ENCODE data around the gene DKK3.

Gene DKK3

DNA sequence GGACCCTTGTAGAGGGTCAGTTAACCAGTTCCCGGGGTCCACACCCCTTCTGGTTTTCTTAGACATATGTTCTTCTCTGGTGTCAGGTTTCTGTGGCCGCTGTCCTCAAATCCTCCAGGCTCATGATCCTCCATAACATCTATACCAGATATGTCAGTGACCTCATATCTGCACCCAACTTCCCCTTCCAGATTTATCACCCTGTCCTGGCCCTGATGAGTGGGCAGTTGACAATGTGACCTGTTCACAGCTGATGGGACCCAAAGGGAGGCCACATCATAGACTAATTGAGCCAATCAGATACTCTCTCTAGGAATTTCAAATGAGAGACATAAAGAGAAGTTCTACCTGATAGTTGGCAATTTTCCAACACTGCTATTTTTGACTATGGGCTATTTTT, 5.1 kb downstream of the DKK3 start:
- DNase-seq = no peak

DNA sequence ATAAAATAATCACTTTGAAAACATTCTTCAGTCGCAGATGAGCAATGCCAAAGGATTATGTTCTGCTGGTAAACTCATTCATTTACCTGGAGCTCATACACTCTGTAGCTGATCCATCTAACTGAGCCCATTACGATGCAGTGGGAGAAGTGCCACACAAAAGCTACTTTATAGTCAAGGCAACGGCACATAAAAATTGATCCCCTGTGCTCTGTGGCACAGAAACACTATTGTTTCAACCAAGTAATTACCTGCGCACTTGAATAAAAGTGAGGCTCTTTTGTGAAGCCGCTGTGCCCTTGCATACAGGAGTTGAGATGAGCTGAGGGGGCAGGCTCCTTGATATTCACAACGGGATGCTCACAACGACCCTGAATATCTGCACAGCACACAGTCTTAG, 7.2 kb downstream of the DKK3 start:
- DNase-seq = no peak

DNA sequence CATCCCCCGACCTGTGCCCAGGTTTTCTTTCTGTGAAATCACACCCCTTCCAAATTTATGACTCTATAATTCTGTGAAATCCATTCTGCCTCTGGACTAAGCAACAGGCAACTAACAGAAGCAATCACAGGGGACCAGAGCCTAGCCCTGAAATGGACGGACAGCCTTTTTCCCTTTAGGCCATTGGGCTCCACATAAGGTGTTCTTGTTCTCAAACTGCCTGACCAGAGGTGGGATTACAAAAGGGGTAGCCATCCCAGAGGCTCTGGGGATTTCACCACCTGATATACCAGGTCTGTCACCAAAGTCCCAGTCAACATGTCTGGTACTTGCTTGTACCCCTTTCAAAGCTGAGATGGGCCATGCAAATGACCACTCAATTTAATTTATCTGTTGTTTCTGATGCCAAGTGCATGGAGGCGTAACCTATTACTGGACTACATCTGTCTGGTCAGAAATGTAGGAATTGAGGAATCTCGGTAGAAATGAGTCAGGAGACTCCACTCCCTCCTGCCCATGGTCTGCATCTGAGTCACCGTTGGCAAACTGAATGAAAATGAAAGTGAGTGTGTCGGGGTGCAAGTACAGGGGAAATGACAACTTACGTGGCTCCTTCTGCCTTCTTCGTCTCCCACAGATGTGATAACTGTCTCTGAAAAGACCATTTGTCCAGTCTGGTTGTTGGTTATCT, 10.2 kb downstream of the DKK3 start:
- DNase-seq = no peak

DNA sequence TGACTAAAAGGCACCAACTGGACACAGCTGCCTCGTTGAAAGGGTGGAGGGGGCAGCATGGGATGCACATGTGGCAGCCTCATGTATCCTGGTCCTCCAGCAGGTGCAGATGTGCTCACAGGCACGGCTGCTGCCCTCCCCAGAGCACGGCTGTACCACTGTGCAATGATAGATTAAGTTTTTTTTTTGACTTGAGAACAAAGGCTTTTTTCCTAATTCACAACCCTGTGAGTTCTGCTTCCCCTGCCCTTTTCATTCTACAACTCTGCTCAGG, 11.4 kb downstream of the DKK3 start:
- DNase-seq = no peak

DNA sequence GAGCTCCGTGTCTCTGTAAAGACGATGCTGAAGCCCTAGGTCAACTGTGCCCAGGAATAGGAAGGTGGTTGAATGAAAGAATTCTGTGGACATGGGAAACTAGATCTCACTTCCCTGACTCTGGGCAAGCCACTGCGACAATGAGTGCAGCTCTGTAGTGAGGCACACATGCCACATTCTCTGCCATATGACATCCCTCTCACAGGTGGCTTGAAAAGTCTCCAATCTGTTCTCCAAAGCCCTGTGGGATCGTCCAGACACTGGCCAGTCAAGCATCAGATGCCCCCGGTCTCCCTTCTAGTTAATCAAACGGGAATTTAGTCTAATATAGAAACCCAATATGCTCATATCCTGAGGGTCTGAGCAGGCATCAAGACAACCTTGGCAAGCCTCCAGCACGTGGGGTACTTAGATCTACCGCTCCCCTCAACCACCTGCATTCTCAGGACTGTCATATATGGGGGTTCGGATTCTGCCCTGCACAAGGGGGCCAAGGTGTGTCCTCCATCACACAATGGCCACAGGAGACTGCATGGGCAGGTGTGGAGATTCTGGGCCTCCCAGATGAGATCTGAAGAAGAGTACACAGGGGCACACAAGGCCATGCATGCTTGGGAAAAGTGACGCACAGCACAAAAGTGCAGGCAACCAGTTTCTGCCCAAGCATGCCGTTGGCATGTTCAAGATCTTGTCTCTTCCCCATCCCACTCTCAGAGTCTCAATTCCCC, 11.9 kb downstream of the DKK3 start:
- no peak for DNase-seq

DNA sequence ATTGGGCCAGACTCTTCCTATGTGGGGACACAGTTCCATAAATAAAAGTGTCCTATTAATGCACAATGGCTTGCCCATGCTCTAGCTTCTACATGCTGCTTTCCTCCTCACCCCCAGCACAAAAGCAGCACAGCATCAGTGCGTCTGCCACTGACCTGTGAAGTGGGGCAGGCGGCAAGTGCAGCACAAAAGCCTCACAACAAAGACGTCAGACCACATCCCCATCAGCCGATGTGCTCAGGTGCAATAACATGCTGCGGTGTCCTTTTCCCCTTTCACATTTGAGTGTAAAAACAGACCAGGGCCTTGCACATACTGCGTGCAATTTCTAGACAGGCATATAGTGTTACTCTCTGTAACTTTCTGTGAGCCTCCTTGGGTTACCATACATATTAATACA, 12.8 kb downstream of the DKK3 start:
- DNase-seq = no peak

DNA sequence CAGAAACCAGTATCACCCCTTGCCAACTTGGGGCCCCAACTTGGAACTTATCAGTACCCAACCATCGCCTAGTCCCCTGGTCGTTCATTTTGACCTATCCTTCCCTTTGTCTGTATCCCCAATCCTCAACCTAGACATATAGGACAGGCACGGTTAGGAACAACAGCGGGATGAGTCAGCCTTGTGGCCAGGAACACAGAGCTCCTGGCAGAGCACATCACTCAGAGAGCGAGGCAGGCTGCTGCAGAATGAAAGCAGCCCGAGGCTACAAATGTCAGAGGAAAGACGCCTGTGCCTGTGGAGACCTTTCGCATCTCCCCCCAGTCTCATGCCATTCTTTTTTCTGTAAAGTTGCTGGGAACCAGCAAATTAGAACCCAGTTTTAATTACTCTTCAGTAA, 14.6 kb downstream of the DKK3 start:
- DNase-seq = no peak

DNA sequence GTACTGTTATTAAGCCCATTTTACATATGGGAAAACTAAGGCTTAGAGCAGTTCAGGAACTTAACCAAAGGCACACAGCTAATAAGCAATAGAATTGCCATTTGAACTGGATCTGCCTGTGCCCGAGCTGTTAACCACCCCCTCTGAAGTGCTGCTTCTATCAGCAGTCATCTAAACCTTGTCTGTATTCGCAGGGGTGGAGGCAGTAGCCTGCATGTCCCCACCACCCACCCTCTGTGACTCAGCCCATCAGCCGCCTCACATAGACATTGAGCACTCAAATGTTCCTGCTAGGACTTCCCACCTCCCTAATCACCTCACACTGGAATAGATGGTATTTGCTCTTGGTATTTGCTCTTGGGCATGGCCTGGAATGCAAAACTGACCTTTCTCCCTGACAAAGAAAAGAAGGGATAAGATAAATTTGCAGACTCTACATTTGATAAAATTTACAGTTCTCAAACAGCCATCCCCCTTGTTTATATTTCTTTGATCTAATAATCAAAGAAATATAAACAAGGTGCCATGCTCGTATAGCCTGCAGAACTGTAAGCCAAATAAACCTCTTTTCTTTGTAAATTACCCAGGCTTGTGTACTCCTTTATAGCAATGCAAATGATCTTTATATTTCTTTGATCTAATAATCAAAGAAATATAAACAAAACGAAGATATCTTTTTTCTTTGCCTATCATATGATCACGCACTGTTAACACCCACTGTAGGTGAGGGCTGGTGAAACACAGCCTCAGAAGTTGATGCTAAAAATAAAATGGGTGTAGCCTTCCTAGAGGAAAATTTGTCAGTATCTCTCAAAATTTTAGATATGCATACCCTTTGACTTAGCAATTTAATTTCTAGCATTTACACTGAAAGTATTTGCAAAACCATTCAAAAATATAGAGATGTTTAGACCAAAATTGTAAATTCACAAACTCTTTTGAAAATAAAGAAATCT, 15.9 kb downstream of the DKK3 start:
- DNase-seq = no peak

DNA sequence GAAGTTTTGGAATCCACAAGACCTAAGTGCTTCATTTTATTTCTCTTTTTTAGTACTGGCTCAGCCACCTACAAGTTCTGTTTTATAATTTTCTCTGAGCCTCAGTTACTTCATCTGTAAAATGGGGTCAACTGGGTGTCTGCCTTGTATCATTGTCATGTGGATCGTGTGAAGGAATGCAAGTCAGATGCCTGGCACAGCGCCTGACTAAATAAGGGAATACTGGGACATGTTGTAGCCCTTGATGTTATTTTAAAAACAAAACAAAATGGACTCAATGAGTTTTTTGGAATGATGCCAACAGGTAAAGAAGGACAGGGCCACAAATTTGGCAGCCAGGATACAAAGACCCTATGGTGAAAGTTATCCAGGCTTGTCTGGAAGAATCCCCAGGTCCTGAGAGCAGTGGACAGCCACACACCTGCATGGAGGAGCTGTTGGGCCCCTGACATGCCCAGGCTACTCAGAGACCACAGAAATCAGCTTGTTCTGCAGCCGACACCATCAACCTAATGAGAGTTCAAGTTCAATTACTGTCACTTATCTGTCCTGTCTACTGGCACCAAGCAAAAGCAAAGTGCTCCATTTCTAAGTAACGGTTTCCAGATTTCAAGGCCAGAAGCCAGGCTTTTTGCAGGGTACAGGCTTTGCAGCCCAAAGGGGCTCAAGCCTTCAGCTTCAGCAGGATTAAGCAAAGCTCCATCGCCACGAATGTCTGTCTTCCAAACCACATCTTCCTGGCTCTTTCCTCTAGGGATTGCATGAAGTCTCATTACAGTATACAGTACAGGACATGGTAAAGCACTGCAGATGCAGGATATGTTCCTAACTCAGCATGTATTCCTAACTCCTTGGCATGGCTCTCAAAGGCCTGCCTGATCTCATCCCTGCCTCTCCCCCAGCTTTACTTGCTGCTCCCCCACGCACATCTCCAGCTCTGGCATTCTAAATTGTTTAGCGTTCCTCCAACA, 18.4 kb downstream of the DKK3 start:
- no peak for DNase-seq

DNA sequence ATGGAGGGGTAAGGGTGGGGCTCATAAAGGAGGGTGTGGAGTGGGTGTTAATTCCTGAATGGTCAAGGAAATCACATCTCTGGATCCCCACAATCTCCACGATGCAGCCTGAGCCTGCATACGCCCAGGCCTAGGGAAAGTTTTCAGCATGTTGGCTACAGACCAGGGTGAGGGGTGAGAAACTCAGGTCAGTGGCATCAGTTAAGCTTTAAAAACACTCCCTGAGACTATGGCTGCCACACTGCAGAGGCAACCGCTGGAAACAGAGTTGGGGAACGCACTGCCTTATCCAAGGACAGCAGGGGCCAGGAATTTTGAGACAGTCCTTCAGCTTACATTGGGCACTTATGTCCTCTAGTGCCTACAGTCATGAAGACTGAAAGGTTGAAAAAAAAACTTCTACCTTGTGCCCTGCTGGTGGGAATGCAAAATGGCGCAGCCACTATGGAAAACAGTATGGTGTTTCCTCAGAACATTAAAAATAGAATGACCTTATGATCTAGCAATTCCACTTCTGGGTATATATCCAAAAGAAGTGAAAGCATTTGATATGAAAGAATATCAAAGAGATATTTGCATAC, 19.7 kb downstream of the DKK3 start:
- DNase-seq = no peak

DNA sequence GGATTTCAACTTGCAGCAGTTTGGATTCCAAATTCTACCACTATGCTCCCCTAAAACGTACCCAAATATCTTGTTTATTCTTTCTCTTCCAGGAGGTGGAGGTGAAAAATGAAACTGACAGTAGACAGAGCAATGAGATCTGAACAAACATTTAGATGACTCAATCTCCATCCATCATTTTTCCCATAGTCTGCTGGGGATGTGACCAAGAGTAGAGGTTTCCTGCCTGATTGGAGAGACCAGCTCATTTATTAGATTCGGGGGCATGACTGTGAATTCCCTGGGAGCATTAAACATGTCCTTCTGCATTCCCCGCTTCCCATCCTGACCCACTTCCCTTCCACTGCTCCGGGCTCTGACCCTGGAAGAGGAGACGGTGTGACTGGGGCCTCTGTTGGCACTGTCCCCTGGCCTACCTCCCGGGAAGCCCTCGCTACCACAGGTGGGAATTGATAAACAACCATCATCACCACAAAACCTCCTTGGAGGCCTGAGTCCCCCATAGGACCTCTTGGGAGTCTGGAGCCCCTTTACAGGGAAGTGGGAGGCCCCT, 20.3 kb downstream of the DKK3 start:
- no peak for DNase-seq

DNA sequence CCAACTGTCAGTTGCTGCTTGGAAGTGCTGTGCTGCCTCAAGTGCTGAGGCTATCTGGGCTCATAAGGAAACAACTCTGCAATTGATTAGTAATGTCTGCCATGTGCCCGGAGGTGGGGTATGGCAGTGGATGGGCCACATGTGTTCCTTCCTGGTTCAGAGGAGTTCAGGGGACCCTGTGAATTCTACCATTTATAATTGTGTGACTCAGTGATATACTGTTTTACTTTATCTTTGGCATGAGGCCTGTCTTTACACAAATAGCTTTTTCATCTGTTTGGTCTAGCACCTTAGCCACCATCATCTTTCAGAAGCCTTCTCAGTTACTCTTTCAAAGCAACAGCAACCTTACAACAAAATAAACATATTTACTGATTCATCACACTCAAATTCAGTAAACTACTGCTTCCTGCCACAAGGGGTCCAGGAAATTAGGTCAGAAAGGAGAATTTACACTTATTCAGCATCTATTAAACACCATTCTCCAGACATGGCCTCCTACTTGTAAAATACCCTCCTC, 20.9 kb downstream of the DKK3 start:
- no peak for DNase-seq

DNA sequence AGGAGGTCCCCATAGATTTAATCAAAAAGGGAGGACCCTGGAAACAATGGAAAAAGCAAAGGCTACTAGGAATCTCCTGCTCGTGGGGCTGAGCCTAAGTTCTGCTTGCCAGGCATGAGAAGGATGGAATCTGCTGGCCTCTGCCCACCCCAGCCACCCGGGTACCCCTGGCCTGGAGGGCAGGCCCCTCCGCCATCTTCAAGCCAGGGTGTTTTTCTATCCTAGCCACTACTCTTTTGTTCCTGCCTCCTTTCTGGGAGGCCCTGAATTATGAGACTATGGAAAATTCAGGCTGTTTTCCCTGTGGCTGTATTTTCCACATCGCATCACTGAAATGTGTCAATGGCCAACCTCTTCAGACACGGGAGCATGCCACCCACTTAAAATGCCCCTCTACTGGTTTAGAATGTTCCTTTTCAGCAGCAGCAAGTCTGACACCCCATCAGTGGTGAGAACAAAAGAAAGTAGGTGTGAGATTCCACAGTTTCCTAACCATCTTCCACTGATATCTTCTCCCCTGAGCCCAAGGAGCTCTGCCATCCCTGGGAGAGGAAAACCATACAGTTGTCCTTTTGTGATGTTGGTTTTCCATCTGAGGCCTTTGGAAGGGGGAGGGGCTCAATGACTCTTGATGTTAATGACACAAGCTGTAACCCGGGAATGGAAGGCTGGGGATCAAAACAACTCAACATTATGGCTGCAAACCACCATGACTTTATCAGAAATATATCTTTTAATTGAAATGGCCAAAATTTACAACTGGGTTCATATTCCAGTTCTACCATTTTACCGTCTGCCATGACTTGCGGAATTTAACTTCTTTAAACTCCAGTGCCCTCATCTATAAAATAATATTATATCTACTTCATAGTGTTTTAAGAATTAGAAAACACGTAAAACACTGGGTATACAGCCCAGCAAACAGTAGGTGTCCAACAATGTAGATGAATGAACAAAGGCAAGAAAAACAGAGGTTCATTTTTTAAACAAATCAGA, 22.2 kb downstream of the DKK3 start:
- no peak for DNase-seq

DNA sequence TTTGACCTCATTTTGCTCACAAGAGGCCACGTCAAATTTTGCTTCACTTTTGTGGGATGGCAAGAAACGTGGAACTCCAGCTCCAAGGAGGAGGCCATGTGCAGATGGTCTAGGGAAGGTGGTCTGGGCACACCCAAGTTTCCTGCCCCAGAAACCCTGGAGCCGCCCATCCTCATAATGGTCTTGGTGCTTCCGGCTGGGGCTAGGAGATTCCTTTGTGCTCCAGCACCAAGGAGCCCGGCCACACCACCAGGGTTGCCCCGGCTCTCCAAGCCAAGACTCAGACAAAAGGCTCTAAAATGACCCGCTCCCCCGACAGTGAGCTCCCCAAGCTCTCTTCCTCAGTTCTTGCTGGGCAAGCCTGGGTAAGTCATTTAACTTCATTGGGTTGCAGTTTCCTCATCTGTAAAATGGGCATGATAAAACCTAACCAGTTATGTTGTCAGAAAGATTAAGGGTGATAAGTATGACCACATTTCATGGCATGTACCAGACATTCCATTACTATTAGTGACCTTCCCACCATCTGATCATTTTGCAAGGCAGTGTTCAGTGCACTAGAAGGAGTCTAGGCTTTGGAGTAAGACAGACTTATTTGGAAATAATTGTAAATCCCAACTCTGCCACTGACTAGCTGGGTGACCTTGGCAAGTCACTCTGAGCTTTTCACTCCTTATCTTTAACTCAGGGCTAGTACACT, 23.3 kb downstream of the DKK3 start:
- no peak for DNase-seq

DNA sequence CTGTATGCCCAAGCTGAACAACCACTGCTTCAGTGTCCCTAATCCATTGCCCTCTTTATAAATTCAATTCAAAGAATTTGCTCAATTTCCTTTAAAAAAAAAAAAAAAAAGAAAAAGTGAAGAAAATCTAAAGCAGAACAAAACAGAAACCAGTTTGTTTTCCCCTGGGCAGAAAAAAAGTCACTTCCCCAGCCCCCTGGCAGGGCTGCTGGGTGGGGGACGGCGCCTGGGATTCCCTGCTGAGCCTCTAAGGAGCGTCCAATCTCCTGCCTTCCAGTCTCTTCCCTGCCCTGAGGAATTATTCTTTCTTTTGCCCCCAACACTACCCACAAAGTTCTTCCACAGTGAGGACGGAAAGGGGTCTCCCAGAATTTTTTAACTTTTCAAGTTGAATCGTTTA, 23.9 kb downstream of the DKK3 start:
- DNase-seq = no peak

DNA sequence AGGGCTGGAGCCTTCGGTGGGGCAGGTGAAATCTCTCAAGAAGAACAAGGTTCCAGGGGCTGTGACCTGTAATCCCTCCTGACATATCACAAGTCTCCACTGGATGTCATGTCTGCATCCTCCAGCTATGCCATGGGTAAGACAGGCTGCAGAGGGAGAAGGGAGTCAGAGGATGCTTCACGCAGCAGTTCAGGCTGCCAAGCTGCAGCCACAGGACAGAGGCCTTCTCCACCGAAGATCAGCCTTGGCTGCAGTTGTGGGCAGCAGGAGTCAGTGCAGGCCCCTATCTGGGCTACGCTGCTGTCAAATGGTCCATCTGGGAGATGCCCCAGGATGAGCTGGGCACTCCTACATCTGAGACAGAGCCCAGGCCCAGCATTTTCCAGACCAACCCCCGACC, 25.0 kb downstream of the DKK3 start:
- no peak for DNase-seq

DNA sequence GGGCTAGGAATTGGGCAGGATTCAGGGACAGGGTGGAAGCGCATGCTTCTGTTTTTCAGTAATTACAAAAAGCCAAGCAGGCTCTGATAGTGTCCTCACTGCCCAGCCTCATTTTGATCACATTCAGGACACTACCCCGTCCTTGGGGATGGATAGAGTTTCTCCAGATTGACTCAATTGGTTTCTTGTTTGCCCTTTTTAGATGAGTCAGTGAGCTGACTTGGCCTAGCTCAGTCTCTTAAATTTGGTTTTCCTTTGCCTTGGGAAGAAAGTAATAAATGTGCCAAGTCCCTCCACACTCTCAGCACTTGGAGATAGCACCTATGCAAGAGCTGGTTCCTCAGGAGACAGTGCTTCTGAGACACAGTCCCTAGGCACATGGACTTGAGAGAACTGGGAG, 25.5 kb downstream of the DKK3 start:
- no peak for DNase-seq

DNA sequence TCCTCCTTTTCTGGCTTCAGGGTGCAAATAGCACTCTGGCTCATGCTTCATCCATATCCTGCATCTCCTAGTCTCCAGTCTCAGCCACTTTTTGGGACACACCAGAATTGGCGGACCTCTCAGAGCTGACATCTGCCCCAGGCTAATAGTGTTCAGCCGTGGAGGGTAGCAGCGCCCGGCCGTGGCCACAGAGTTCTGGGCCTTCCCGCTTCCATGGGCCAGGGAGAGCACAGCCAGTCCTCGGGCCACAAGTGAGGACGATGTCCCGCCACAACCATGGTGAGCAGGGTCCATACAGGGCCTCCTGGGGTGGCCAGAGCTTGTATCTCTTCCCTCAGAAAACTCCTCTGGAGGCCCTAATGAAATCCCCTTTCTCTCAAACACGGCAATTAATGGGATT, 26.0 kb downstream of the DKK3 start:
- DNase-seq = no peak

DNA sequence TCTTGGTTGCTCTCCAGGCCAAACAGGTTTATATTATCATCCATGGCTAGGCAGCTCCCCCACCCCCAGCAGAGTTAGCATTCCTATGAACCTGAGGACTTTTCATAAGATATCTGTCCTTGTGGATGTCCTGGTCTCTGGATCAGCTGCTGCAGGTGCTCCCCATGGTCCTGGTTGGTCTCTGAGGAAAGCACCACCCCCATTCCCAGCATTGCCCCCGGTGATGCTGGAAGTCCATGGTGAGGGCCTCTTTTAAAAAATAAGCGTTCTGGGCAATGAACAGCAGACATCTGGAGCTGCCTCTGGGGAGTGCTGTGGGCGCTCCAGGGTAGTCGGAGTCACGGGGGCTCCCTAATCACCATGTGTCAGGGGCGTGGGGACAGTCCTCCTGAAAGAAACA, 26.6 kb downstream of the DKK3 start:
- DNase-seq = no peak

DNA sequence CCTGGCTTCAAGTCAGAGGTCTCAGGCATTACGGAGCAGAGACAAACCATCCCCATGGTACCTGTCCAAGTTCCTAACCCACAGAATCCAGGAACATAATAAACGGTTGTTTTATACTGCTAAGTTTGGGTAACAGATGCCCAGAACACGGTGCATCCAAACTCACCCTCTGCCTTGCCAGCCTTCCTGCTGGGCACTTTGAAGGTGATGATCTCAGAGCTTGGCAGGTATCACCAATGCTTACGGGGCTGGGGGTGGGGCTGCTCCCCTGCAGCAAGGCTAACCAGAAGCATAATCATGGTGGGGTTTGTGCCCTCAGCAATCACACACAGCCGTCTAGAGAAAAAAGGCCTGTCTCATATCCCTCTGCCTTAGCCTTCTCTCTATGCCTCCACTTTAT, 27.1 kb downstream of the DKK3 start:
- DNase-seq = no peak

Measured in NCI-H2171 (cell line).